Bronchial epithelial cell (primary cell): ENCODE results near the gene TTC27. TPM values are rescaled to one million over a fixed set of nuclear protein-coding genes. Genes with fewer than 3 reads are reported as not detected.
A peak's percentile ranks its signal among the peaks of the same experiment; 100 is the strongest.

Experiments
- DNase-seq: peaks from one replicate; pipeline ENCODE4 v3.0.0-alpha.2; 2010; ENCODE audit warnings: low read depth
- FAIRE-seq: peaks from 2 replicates; lab custom pipeline; 2011; peaks lifted over from hg19 to GRCh38; lab: Jason Lieb, UNC
- H3K27me3 ChIP-seq: 2 replicates; pipeline ENCODE4 v1.5.1; 2011; ENCODE audit warnings: low read length; ENCODE audit not compliant: control insufficient read depth, insufficient read depth
- H3K36me3 ChIP-seq: 2 replicates; pipeline ENCODE4 v1.5.1; 2011; ENCODE audit warnings: low read length; ENCODE audit not compliant: control insufficient read depth, insufficient read depth
- H3K4me3 ChIP-seq: 2 replicates; pipeline ENCODE4 v1.5.1; 2011; ENCODE audit warnings: mild to moderate bottlenecking, low read depth, low read length, control low read depth
- total RNA-seq: library from RNA; depleted of rRNA; stranded (reverse); fragments of >200 nt; gene quantifications from 2 replicates; pipeline ENCODE4 v1.2.1, GENCODE V29; 2014
- TF ChIP-seq, protein P1 (sequence below): IDR thresholded peaks from 2 replicates; pipeline ENCODE4 v1.5.1; 2011; ENCODE audit warnings: mild to moderate bottlenecking, moderate library complexity, low read length, control low read depth, inconsistent platforms; ENCODE audit not compliant: insufficient read depth, severe bottlenecking

Gene TTC27
- total RNA-seq, 1 donor from 2014 or later = 25.3 TPM

DNA sequence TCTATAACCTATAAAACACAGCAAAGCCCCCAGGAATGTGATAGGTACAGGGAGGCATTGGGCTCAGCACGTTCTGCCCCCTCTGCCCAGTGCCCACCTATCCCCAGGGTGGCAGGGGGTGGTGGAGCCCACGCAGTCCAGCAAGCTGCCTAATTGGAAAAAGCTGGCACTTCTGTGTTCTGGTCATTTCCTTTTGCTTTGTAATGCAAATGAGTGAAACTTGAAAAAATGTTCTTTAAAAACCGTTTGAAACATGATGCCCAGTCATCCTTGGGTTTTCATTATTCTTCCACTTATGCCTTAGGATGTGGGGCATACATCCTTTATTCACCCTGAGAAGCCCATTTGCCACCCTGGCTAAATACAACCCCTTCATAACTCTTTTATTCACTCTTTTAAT is 229.0 kb downstream of the TTC27 start:
- H3K4me3 ChIP-seq = no peak overlapping the region
- H3K27me3 ChIP-seq = no peaks in the 10 kb centered on the region
- no peaks in the 10 kb centered on the region for H3K36me3 ChIP-seq
- DNase-seq (no peak), FAIRE-seq (no peak)
- TF ChIP-seq, protein P1, sequence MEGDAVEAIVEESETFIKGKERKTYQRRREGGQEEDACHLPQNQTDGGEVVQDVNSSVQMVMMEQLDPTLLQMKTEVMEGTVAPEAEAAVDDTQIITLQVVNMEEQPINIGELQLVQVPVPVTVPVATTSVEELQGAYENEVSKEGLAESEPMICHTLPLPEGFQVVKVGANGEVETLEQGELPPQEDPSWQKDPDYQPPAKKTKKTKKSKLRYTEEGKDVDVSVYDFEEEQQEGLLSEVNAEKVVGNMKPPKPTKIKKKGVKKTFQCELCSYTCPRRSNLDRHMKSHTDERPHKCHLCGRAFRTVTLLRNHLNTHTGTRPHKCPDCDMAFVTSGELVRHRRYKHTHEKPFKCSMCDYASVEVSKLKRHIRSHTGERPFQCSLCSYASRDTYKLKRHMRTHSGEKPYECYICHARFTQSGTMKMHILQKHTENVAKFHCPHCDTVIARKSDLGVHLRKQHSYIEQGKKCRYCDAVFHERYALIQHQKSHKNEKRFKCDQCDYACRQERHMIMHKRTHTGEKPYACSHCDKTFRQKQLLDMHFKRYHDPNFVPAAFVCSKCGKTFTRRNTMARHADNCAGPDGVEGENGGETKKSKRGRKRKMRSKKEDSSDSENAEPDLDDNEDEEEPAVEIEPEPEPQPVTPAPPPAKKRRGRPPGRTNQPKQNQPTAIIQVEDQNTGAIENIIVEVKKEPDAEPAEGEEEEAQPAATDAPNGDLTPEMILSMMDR = no peak

- DNase-seq = no peak
- Histone ChIP-seq H3K4me3 (no peak overlapping the region), H3K27me3 (no peaks in the 10 kb centered on the region), H3K36me3 (no peaks in the 10 kb centered on the region)
- TF ChIP-seq, protein P1 = no peak
- no peak for FAIRE-seq
Measured at GRCh38 chr2:32858713-32859112, 230.9 kb downstream of the TTC27 start.

DNA sequence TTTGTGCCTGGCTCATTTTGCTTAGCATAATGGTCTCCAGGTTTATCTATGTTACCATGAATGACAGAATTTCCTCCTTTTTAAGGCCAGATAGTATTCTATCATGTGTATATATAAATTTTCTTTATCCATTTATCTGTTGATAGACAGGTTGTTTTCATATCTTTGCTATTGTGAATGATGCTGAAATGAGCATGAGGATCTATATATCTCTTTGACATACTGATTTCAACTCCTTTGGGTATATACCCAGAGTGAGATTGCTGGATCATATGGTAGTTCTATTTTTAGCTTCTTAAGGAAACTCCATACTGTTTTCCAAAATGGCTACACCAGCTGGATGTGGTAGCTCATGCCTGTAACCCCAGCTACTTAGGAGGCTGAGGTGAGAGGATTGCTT is 232.5 kb downstream of the TTC27 start:
- no peak overlapping the region for H3K4me3 ChIP-seq
- H3K36me3 ChIP-seq = no peaks in the 10 kb centered on the region
- no peak for FAIRE-seq
- no peaks in the 10 kb centered on the region for H3K27me3 ChIP-seq
- TF ChIP-seq, protein P1 = no peak
- DNase-seq = no peak

DNA sequence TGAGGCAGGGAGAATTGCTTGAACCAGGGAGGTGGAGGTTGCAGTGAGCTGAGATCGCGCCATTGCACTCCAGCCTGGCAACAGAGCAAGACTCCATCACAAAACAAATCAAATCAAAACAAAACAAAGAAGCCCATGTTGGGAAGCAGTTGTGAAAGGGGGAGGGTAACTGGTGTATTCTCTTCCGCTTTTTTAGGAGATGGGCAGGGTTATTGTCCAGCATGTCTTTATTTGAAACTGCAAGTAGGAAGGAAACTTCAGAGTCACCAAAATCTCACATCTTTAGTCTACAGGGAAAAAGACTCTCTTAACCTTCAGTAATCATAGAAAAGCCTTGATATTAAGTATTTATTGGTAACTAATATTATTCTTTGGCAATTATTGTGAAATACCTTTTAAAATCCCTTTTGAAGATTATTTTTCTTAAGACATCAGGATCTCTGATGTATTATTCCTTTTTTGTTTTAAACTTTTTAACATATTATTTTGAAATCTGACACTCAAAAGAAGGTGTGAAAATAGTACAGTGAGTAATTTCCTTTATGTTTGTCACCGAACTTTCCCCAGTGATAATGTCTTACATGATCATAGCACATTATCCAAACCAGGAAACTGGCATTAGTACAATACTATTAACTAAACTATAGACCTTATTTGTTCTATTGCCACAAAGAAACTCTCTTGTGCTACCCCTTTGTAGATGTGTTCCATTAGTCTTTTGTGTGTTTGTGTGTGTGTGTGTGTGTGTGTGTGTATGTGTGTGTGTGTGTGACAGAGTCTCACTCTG is 234.6 kb downstream of the TTC27 start:
- TF ChIP-seq, protein P1 = no peak
- no peaks in the 10 kb centered on the region for H3K27me3 ChIP-seq
- DNase-seq = peak; percentile 73
- no peak for FAIRE-seq
- no peaks in the 10 kb centered on the region for H3K36me3 ChIP-seq
- H3K4me3 ChIP-seq = no peak overlapping the region

GRCh38 chr2:32863326-32863725 is 235.5 kb downstream of the TTC27 start:
- Histone ChIP-seq H3K36me3 (no peaks in the 10 kb centered on the region), H3K4me3 (no peak overlapping the region), H3K27me3 (no peaks in the 10 kb centered on the region)
- FAIRE-seq (no peak), DNase-seq (no peak)
- TF ChIP-seq, protein P1 = no peak
